HG03039 (cell line): ENCODE results near the gene ACSL4.

Experiments used
- ATAC-seq: cut with Tn5 transposase; IDR thresholded peaks from one replicate; pipeline ENCODE4 v1.9.1; 2021; ENCODE audit warnings: mild to moderate bottlenecking, moderate library complexity; ENCODE audit not compliant: unreplicated experiment

Gene ACSL4

DNA sequence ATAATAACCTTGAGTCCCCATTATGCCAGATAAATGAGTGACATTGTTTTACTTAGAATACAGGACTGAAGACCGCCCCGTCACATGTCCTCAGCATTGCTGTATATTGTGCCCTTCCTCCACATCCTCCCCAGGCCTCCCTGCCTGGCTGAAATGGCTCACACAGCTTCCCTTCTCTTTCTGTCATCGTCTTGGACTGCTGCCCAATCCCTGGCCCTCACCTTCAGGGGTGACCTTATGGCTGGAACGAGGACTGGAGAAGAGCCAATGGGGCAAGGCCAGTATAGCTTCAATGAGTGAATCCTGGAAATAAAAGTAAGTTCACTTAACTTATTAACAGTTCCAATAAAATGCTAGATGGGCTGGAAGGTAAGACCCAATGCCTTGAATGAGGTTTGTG lies 110.8 kb downstream of the ACSL4 start:
- ATAC-seq, result no peak

DNA sequence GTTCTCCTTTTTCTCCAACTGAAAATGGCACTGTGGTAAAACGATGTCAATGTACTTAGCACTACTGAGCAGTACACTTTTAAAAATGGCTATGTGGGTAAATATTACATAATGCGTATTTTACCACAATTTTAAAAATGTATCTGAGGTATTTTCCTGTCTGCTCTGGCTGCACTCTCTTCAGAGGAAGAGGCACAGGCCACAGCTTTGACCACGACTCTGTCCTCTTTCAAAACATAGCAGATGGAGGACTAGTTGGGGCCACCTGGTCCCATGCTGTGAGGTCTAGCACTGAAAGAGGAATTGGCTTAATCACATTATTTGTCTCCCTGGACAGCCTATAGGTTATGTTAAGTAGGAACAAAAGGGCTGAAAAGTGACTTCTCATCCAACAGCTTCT lies 113.3 kb downstream of the ACSL4 start:
- ATAC-seq, result no peak

DNA sequence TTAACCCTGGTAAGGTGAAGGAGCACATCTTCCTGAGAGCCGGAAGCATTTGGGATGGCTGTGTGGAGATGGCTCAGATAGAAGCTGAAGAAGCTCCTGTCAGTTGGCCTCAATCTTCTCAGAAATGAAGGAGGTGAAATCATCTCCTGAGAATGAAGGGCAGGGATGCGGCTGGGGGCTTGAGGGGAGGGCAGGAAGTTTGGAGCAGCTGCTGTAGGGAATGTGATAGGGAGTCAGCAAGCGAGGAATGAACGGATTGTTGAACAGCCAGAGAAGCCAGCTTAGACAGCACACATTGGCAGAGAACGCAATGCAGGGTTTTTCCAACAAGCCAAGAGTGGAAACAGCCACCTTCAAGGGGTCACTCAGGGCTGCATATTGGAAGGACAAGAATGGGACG lies 118.1 kb downstream of the ACSL4 start:
- ATAC-seq, result no peak

DNA sequence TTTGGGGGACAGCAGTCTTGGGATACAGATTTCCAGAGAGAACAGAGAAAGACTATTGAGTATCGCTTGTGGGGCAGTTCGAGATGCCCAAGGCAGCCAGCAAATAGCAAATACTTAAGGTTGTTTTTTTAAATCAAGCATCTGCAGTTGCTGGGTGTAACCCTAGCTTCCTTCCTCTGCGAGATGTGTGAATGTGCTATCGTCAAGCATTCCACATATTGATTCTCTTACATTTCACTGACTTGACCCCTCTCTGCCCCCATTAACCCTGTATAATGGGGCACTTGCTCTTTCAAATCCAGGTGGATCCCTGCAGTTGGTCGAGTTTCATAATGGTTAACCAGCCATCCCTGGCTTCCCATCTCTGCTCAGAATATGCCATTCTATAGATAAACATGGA lies 131.6 kb downstream of the ACSL4 start:
- ATAC-seq, result no peak

DNA sequence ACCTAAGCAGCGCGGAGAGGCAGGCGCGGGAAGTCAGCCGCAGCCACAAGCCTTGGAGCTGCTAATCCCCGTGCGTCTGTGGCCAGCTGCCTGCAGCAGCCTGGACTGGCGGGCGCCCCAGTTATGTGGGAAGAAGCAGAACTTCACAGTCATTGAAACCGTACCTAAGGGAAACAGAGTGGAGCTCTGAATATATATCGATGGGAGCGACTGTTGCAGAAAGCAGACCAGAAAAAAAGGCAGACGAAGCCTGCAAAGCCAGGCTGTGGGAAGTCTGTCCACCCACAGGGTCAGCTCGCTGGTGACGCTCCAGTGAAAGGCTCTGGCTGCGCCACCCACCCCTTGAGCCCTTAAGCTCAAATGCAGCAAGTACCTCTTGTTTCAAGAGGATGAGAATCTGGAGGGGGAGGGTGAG lies 132.8 kb downstream of the ACSL4 start:
- ATAC-seq, result no peak

DNA sequence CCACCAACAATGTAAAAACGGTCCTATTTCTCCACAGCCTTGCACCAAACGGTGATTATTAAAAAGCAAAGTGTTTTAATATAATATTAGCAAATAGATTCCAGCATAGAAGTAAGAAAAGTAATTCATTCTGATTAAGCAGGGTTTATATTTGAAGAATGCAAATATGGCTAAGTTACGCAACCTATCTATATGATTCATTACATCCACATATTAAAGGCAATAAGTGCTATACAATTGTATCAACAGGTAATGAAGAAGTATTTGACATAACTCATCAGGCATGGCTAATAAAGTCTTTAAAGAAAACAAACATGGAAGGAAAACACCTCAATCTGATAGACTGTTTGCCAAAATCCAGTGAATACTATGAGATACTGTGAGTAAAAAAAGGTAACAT lies 137.0 kb downstream of the ACSL4 start:
- ATAC-seq, result no peak
